NCI-H2227 (cell line): ENCODE results near the gene TSPOAP1.

Experiments used
- DNase-seq: peaks from one replicate; lab custom pipeline; 2025; ENCODE audit not compliant: unreplicated experiment; lab: John Stamatoyannopoulos, UW

Gene TSPOAP1, protein sequence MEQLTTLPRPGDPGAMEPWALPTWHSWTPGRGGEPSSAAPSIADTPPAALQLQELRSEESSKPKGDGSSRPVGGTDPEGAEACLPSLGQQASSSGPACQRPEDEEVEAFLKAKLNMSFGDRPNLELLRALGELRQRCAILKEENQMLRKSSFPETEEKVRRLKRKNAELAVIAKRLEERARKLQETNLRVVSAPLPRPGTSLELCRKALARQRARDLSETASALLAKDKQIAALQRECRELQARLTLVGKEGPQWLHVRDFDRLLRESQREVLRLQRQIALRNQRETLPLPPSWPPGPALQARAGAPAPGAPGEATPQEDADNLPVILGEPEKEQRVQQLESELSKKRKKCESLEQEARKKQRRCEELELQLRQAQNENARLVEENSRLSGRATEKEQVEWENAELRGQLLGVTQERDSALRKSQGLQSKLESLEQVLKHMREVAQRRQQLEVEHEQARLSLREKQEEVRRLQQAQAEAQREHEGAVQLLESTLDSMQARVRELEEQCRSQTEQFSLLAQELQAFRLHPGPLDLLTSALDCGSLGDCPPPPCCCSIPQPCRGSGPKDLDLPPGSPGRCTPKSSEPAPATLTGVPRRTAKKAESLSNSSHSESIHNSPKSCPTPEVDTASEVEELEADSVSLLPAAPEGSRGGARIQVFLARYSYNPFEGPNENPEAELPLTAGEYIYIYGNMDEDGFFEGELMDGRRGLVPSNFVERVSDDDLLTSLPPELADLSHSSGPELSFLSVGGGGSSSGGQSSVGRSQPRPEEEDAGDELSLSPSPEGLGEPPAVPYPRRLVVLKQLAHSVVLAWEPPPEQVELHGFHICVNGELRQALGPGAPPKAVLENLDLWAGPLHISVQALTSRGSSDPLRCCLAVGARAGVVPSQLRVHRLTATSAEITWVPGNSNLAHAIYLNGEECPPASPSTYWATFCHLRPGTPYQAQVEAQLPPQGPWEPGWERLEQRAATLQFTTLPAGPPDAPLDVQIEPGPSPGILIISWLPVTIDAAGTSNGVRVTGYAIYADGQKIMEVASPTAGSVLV (N-terminal part only)

GRCh38 chr17:58328195-58329034 lies at the start of gene TSPOAP1:
Gene TSPOAP1, minus strand, starts transcription at chr17:58328795. Its CDS starts 875 bp downstream, at chr17:58327920.
- peak; percentile 83 for DNase-seq

GRCh38 chr17:58377661-58378060 lies 49.1 kb upstream of the TSPOAP1 start:
- no peak for DNase-seq

DNA sequence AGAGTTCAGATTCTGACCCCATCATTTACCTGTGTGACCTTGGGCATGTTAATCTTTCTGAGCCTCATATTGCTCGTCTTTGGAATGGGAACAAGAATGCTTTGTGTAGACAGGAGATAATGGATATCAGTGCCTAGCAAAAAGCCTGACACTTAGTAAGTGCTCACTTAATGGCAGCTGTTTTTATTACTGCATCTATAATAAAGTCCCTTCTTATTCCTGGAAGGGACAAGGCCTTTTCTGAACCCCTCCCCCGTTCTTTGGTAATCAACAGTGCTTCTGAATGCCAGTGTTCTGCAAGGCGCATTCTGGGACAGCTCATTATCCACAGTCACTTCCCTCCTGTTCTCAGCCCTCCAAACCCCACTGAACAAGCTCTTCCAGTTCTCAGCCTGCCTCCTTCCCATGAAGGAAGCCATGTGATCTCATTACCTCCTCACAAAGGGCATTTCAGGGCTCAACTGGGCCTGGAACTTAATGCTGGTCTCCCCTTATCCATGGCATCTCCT lies 48.6 kb upstream of the TSPOAP1 start:
- DNase-seq, result no peak

GRCh38 chr17:58376472-58377000 lies 47.9 kb upstream of the TSPOAP1 start:
- DNase-seq, result no peak

DNA sequence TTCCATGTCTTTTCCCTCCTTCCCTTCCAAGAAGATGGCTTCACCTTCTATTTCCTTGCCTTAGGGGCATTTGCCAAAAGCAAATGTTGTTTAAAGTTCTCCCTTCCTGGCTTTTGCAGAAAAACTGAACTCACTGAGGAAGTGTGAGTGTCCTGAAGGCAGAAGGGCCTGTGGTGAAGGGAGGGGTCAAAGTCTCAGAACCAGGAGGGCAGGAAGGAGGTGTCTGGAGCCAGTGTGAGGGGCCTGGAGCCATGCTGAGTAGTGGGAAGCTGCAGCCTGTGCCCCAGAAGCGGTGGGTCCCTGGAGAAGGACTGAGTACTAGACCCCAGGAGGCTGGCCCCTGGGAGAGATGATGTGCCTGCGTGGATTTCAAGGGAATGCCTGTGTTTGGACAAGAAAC lies 47.2 kb upstream of the TSPOAP1 start:
- no peak for DNase-seq

DNA sequence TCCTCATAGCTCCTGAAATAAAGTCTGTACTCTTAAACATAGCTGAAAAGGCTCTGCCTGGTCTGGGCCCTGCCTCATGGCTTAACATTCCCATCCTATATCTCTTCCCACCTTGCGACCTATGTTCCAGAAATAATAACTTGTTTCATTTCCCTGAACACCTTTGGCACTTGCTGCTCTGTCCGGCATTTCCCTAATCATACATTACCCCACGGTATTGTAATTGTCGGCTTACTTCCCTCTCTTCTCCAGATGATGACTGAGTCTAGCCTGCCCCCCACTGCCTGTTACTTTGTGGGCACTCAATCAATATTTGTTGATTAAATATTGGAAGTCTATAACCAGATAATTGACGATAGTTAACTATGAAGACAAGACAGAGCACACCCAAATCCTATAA lies 46.7 kb upstream of the TSPOAP1 start:
- DNase-seq, result no peak

DNA sequence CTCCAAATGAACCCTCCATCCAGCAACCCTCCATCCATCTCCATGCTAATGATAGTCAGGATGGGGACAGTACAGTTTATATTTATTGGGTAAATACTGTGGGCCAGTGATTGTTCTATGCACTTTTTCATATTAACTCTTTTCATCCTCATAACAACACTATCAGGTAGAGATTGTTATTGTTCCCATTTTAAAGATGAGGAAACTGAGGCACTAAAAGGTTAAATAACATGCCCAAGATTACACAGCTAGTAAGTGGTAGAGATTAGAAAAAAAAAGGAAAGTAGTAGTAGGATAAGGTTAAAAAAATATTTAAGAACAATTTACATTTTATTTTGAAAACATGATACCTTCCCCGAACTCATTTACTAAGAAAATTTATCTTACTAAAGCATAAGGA lies 45.3 kb upstream of the TSPOAP1 start:
- no peak for DNase-seq

GRCh38 chr17:58373003-58373402 lies 44.4 kb upstream of the TSPOAP1 start:
- no peak for DNase-seq

DNA sequence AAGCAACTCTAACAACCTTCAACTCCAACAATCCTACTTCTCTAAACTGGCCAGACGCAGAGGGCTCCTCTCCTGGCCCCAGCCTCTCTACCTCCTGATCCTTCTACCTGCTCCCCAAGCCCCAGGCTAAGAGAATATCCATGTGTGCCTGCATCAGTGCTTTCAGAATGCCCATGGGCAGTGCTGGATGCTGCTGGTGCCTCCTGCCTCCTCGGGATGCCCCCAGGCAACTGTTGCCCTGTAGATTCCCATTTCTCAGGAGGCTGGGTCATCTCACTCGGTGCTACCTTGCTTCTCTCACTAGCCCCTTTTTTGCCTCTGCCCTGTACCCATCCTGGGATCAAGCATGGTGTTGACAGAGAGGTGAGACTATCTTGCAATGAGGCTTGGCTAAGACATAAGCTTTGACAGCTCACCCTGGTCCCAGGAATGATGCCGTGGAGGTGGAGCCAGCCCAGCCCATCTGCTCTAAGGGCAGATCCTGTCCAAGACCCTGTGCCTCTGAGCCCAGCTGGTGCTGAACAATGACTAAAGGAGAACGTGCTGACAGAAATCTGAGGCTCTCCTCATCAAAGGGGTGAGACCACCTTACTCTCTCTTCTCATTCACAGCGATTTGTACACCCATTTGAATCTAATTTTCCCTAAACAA lies 42.8 kb upstream of the TSPOAP1 start:
- DNase-seq, result no peak

DNA sequence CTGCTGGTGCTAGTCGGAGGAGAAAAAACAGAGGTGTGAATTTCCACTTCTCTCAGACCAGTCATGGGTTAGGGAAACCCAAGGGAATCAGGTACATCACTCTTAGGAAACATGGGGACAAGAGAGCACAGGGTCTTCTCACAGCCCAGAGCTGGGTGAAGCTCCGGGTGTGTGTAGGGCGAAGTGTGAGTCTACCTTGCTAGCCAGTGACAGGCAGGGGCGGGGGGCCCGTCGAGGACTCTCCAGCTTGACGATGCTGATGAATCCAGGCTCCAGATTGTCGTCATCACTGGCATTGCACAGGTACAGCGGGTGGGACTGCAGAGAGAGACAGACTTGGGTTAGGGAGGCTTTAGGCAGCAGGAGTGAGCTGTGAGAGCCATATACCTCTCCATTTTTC lies 42.1 kb upstream of the TSPOAP1 start:
- DNase-seq, result no peak

GRCh38 chr17:58370309-58370708 lies 41.7 kb upstream of the TSPOAP1 start:
- DNase-seq, result no peak

- no peak for DNase-seq
Measured at GRCh38 chr17:58369214-58370031, 40.8 kb upstream of the TSPOAP1 start.

GRCh38 chr17:58368860-58369213 lies 40.2 kb upstream of the TSPOAP1 start:
- DNase-seq, result no peak

GRCh38 chr17:58367461-58367860 lies 38.9 kb upstream of the TSPOAP1 start:
- no peak for DNase-seq

DNA sequence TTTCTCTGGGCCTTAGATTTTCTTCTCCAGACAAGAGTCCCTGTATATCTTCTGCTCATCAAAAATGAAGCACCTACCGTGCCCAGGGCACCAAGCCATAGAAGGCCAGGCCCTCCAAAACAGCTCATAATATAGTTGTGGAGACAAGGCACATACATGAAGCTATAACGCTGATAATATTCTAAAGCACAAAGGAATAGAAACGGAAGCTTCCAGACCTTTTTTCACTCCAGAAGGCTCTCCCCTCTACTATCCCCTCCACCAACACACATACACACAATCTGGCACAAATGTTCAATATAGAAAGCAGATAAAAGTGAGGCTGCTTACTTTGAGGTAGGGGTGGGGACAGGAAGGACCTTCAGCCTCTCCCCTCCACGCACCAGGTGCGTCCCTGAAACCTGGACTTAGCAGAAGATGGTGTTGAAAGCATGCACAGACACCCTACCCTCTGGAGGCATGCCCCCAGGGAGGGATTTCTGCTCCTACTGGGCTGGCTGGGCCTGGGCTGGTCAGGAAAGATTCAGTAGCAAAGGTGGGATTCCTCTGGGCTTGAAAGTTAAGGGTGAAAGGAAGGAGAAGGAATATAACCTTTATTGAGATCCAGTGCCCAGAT lies 37.5 kb upstream of the TSPOAP1 start:
- DNase-seq, result no peak

GRCh38 chr17:58365185-58365979 lies 36.8 kb upstream of the TSPOAP1 start:
- DNase-seq, result no peak

GRCh38 chr17:58364270-58364942 lies 35.8 kb upstream of the TSPOAP1 start:
- DNase-seq, result no peak
